Spinal cord (tissue), 10 donors: ENCODE data around the gene TNC. TPM values are rescaled to one million over a fixed set of nuclear protein-coding genes. Genes with fewer than 3 reads are reported as not detected.
A peak's percentile ranks its signal among the peaks of the same experiment; 100 is the strongest.

Source experiments
- DNase-seq, 6 donors: peaks; one replicate each; pipeline versions ENCODE4 v3.0.0 to v3.0.0-alpha.2; 2013 to 2015; ENCODE audit warnings: low spot score in 6 of 6, low read depth in 4 of 6
- H3K27ac ChIP-seq: one replicate; pipeline ENCODE4 v1.5.1; 2013; ENCODE audit warnings: low read depth, low read length, control low read depth
- H3K27me3 ChIP-seq: one replicate; pipeline ENCODE4 v1.6.1; 2013; ENCODE audit warnings: low read length; ENCODE audit not compliant: control insufficient read depth, insufficient read depth
- H3K36me3 ChIP-seq: one replicate; pipeline ENCODE4 v1.6.1; 2013; ENCODE audit warnings: low read length; ENCODE audit not compliant: control insufficient read depth, insufficient read depth
- H3K4me1 ChIP-seq: one replicate; pipeline ENCODE4 v1.6.1; 2013; ENCODE audit warnings: low read length; ENCODE audit not compliant: control insufficient read depth, insufficient read depth
- H3K4me3 ChIP-seq: one replicate; pipeline ENCODE4 v1.5.1; 2013; ENCODE audit warnings: low read depth, low read length, control low read depth
- H3K9me3 ChIP-seq: one replicate; pipeline ENCODE4 v1.6.1; 2013; ENCODE audit warnings: low read length; ENCODE audit not compliant: control insufficient read depth, insufficient read depth
- WGBS: methylation state at CpG from one replicate; pipeline ENCODE4 v1.1.5; 2013; ENCODE audit warnings: missing lambda C conversion rate; ENCODE audit not compliant: insufficient coverage; 5-methylcytosine and 5-hydroxymethylcytosine counted together
- polyA plus RNA-seq, 2 donors: library from polyadenylated mRNA; unstranded; fragments of 120-200 nt; gene quantifications; one replicate each; pipeline ENCODE4 v1.2.1, GENCODE V29; 2013; ENCODE audit not compliant: insufficient read length in 2 of 2
- total RNA-seq, 2 donors: library from RNA; depleted of rRNA in 1 of 2; stranded (reverse); fragments of 120-200 nt in 1 of 2; fragments of >200 nt in 1 of 2; gene quantifications; one replicate each; pipeline versions ENCODE4 v1.2.3 to v1.2.4, GENCODE V29; 2013 to 2014
- donor health status: healthy.

TNC gene
- total and polyA plus RNA-seq, 4 donors = 83.8 to 213 (median 122) TPM

- peak in 1 of 6 donors; percentile 22 for DNase-seq
- peaks cover 8% of the 10 kb centered on the region for H3K4me1 ChIP-seq
- no peaks in the 10 kb centered on the region for H3K9me3 ChIP-seq
- WGBS = 52% methylated on average over 3 of the region's 3 CpGs
- H3K27me3 ChIP-seq = no peaks in the 10 kb centered on the region
- H3K27ac ChIP-seq = no peak overlapping the region
- peaks cover 6% of the 10 kb centered on the region for H3K36me3 ChIP-seq
- no peak overlapping the region for H3K4me3 ChIP-seq
Observed at GRCh38 chr9:115042781-115043509, 75.0 kb downstream of the TNC start.

DNA sequence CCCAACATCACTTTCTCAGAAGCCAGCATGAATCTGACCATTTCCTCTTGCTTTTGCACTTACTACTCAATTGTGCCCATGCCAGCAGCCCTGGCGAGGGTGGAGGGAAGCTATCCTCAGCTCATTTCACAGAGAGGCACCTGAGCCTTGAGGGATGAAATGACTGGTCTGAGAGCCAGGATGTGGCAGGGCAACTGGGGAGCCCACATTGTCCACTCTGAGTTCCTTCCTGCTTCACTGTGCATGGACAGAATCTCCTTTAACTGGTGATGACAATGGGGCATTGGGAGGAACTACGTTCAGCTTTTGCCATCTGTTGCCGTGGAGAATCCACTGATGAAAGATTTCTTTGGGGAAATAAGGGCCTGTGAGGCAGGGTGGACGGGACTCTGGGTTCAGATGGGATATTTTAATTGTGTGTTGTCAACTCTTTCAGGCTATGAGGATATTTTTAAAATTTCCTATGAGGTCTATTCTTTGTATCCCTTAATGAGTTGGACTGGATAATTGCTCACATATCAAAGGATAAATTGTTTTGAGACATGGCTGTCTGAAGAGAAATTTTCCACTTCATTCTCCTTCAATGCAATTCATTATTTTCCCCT, 78.3 kb downstream of the TNC start:
- H3K4me1 ChIP-seq = peaks cover 11% of the 10 kb centered on the region
- H3K27ac ChIP-seq = peak overlapping the region; percentile 20
- DNase-seq = peak in 1 of 6 donors; percentile 45
- 26% methylated on average over 2 of the region's 4 CpGs for WGBS
- H3K36me3 ChIP-seq = peaks cover 6% of the 10 kb centered on the region
- H3K27me3 ChIP-seq = no peaks in the 10 kb centered on the region
- H3K4me3 ChIP-seq = no peak overlapping the region
- no peaks in the 10 kb centered on the region for H3K9me3 ChIP-seq

DNA sequence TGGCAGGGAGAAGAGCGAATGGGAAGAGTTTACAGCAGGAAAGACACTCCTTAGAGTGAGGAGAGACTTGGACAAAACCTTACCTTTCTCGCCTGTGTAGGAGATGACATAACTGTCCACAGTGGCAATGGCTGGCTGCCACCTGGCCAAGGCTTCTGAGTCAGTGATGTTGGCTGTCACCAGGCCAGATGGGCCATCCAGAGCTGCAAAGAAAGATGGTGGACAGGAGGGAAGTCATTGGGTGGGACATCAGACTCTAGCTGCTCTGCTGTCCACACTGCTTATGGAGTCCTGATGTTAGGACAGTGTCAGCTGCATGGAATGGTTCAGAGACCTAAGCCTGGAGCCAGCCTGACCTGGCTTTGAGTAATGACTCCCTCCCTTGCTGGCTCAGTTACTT, 79.8 kb downstream of the TNC start:
- H3K4me1 ChIP-seq = peaks cover 11% of the 10 kb centered on the region
- H3K36me3 ChIP-seq = peaks cover 6% of the 10 kb centered on the region
- H3K27me3 ChIP-seq = no peaks in the 10 kb centered on the region
- no peak overlapping the region for H3K27ac ChIP-seq
- 82% methylated on average over 1 of the region's 2 CpGs for WGBS
- no peaks in the 10 kb centered on the region for H3K9me3 ChIP-seq
- DNase-seq = no peak
- no peak overlapping the region for H3K4me3 ChIP-seq

DNA sequence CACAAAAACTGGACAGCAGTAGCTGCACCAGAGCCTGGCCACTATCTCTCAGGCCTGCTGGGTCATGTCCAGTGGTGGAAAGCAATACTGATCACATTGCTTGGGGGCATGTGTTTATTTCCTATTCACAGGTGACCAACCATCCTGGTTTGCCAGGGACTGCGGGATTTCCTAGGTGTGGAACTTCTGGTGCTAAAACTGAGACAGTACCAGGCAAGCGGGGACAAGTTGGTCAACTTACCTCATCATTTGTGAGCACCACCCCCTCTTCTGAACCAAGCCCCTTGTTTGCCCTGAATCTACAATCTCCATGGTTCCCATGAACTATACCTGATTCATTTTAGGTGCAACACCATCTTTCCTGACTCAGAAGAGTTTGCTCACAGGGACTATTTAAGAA, 81.3 kb downstream of the TNC start:
- no peak for DNase-seq
- 94% methylated on average over 2 of the region's 2 CpGs for WGBS
- H3K27ac ChIP-seq = no peak overlapping the region

GRCh38 chr9:115035841-115036612, 81.9 kb downstream of the TNC start:
- H3K27me3 ChIP-seq = no peaks in the 10 kb centered on the region
- no peaks in the 10 kb centered on the region for H3K9me3 ChIP-seq
- H3K36me3 ChIP-seq = peaks cover 6% of the 10 kb centered on the region
- WGBS = 59% methylated on average over 9 of the region's 17 CpGs
- H3K4me1 ChIP-seq = peaks cover 11% of the 10 kb centered on the region
- peak in 1 of 6 donors; percentile 47 for DNase-seq
- no peak overlapping the region for H3K4me3 ChIP-seq
- peak overlapping the region; percentile 42 for H3K27ac ChIP-seq

More for the DNA sequence above, 81.3 kb downstream of the TNC start:
- peaks cover 6% of the 10 kb centered on the region for H3K36me3 ChIP-seq
- no peaks in the 10 kb centered on the region for H3K9me3 ChIP-seq
- H3K27me3 ChIP-seq = no peaks in the 10 kb centered on the region
- no peak overlapping the region for H3K4me3 ChIP-seq
- H3K4me1 ChIP-seq = peaks cover 11% of the 10 kb centered on the region

- Histone ChIP-seq H3K9me3 (no peaks in the 10 kb centered on the region), H3K4me3 (no peak overlapping the region), H3K27me3 (no peaks in the 10 kb centered on the region), H3K36me3 (peaks cover 9% of the 10 kb centered on the region), H3K27ac (no peak overlapping the region), H3K4me1 (peaks cover 11% of the 10 kb centered on the region)
- DNase-seq = no peak
- WGBS = no CpG with 5 or more reads among the region's 1 CpG
Observed at GRCh38 chr9:115034801-115035200, 83.2 kb downstream of the TNC start.

GRCh38 chr9:115033800-115034199, 84.2 kb downstream of the TNC start:
- no peak overlapping the region for H3K27ac ChIP-seq
- peaks cover 8% of the 10 kb centered on the region for H3K36me3 ChIP-seq

GRCh38 chr9:115032296-115032695, 85.7 kb downstream of the TNC start:
- peaks cover 3% of the 10 kb centered on the region for H3K4me1 ChIP-seq
- H3K4me3 ChIP-seq = no peak overlapping the region
- H3K27me3 ChIP-seq = no peaks in the 10 kb centered on the region
- DNase-seq = no peak
- H3K27ac ChIP-seq = no peak overlapping the region
- peaks cover 3% of the 10 kb centered on the region for H3K36me3 ChIP-seq
- no CpG with 5 or more reads among the region's 1 CpG for WGBS
- H3K9me3 ChIP-seq = no peaks in the 10 kb centered on the region

More at GRCh38 chr9:115033800-115034199, 84.2 kb downstream of the TNC start:
- H3K4me3 ChIP-seq = no peak overlapping the region
- H3K4me1 ChIP-seq = peaks cover 3% of the 10 kb centered on the region
- 89% methylated on average over 2 of the region's 2 CpGs for WGBS
- no peak for DNase-seq
- H3K27me3 ChIP-seq = no peaks in the 10 kb centered on the region
- no peaks in the 10 kb centered on the region for H3K9me3 ChIP-seq

DNA sequence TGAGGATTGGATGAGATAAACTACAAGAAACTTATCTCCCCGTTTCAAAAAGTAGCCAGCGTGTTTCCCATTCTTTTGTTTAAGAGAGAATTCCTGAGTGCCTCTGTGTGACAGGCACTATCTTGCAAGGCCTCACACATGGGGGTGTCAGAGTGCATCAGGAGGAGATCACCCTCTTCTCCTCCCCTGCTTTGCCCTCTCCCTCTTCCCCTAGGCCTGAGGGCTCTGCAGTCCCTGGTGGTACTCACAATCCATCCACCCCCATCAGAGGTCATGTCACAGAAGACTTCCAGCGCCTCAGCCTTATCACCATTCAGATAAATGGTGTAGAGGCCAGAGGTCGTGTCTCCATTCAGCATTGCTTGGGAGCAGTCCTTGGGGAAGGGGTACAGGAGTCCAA, 88.0 kb downstream of the TNC start:
- WGBS = 80% methylated on average over 1 of the region's 4 CpGs

More for the DNA sequence above, 88.0 kb downstream of the TNC start:
- Histone ChIP-seq H3K27ac (no peak overlapping the region), H3K9me3 (no peaks in the 10 kb centered on the region), H3K36me3 (peaks cover 7% of the 10 kb centered on the region), H3K4me1 (no peaks in the 10 kb centered on the region), H3K4me3 (no peak overlapping the region), H3K27me3 (no peaks in the 10 kb centered on the region)
- no peak for DNase-seq
